Loucy (cell line): Measurements from ENCODE around the gene TLK1.
A peak's percentile ranks its signal among the peaks of the same experiment; 100 is the strongest.

Source experiments
- H2AFZ ChIP-seq: fragments of 200-600 bp; sonication (generic); 2 replicates; pipeline ENCODE4 v1.6.0; 2016; ENCODE audit warnings: antibody characterized with exemption, mild to moderate bottlenecking, low read length, moderate library complexity
- H3F3A ChIP-seq: fragments of 200-600 bp; 2 replicates; pipeline ENCODE4 v1.6.0; 2016; ENCODE audit warnings: antibody characterized with exemption, low read depth, mild to moderate bottlenecking
- H3K27me3 ChIP-seq: fragments of 200-600 bp; sonication (generic); 2 replicates; pipeline ENCODE4 v1.6.1; 2014; ENCODE audit warnings: low read length, mild to moderate bottlenecking; ENCODE audit not compliant: insufficient read depth, poor library complexity, severe bottlenecking
- H3K36me3 ChIP-seq: fragments of 200-600 bp; sonication (generic); 2 replicates; pipeline ENCODE4 v1.6.1; 2016; ENCODE audit warnings: low read length; ENCODE audit not compliant: insufficient read depth
- H3K4me1 ChIP-seq: fragments of 200-600 bp; sonication (generic); 2 replicates; pipeline ENCODE4 v1.5.1; 2014; ENCODE audit warnings: low read length, mild to moderate bottlenecking; ENCODE audit not compliant: insufficient read depth, poor library complexity, severe bottlenecking
- H3K4me2 ChIP-seq: fragments of 200-600 bp; sonication (generic); 2 replicates; pipeline ENCODE4 v1.6.0; 2014; ENCODE audit warnings: antibody characterized with exemption, low read length, low read depth, mild to moderate bottlenecking; ENCODE audit not compliant: poor library complexity, severe bottlenecking
- H3K4me3 ChIP-seq: fragments of 200-600 bp; sonication (generic); 2 replicates; pipeline ENCODE4 v1.5.1; 2014; ENCODE audit warnings: low read length, mild to moderate bottlenecking, mixed read lengths; ENCODE audit not compliant: poor library complexity, severe bottlenecking
- H3K79me2 ChIP-seq: fragments of 200-600 bp; sonication (generic); 2 replicates; pipeline ENCODE4 v1.6.1; 2014; ENCODE audit warnings: low read length; ENCODE audit not compliant: insufficient read depth
- H3K9ac ChIP-seq: fragments of 200-600 bp; sonication (generic); 2 replicates; pipeline ENCODE4 v1.6.0; 2014; ENCODE audit warnings: mild to moderate bottlenecking, low read depth, low read length, moderate library complexity; ENCODE audit not compliant: poor library complexity, severe bottlenecking
- H3K9me2 ChIP-seq: fragments of 200-600 bp; sonication (generic); replicated peaks from 2 replicates; pipeline ENCODE4 v1.6.1; 2016; ENCODE audit warnings: low read depth, low read length, mixed read lengths
- H3K9me3 ChIP-seq: fragments of 200-600 bp; sonication (generic); 2 replicates; pipeline ENCODE4 v1.6.1; 2014; ENCODE audit warnings: mild to moderate bottlenecking, antibody characterized with exemption, low read length, low read depth; ENCODE audit not compliant: insufficient read depth
- H4K20me1 ChIP-seq: fragments of 200-600 bp; sonication (generic); 2 replicates; pipeline ENCODE4 v1.6.0; 2014; ENCODE audit warnings: antibody characterized with exemption, low read length, mild to moderate bottlenecking; ENCODE audit not compliant: insufficient read depth, poor library complexity, severe bottlenecking
- EZH2phosphoT487 ChIP-seq: fragments of 200-600 bp; IDR thresholded peaks from 2 replicates; pipeline ENCODE4 v1.6.1; 2018; ENCODE audit warnings: antibody characterized with exemption, mild to moderate bottlenecking, moderate library complexity, borderline replicate concordance
- TF ChIP-seq, protein P1 (sequence below): fragments of 200-600 bp; sonication (generic); conservative IDR thresholded peaks from 2 replicates; pipeline ENCODE4 v1.5.1; 2014; ENCODE audit warnings: mild to moderate bottlenecking, antibody characterized with exemption, low read length

The TLK1 gene

DNA sequence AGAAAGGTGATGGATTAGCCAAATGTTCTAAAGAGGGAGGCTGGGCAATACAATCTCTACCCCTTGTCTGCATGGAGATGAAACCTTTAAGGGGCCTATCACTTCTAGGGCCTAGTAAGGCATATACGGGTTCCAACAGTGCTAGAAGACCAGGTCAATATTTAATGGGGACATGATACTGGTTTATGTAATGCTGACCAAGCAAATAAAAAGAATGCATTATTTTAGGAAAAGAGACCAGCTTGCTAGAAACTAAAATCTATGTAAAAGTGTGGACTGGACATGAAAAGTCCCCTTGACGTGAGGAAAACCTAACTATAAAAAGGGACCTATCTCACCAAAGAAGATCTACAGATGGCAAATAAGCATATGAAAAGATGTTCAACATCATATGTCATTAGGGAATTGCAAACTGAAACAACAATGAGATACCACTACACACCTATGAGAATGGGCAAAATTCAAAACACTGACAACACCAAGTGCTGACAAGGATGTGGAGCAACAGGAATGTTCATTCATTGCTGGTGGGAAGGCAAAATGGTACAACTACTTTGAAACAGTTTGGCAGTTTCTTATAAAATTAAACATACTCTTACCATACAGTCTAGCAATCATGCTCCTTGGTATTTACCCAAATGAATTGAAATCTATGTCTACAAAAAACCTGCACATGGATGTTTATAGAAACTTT, 45.9 kb upstream of the TLK1 start:
- Histone ChIP-seq H3K9me2 (no peaks in the 10 kb centered on the region), H4K20me1 (no peaks in the 10 kb centered on the region), H3K4me2 (no peak overlapping the region), H3K79me2 (no peaks in the 10 kb centered on the region), H3K4me1 (peaks cover 37% of the 10 kb centered on the region), H3K9me3 (no peaks in the 10 kb centered on the region), H3K36me3 (no peaks in the 10 kb centered on the region), H2AFZ (no peak overlapping the region), H3K9ac (no peak overlapping the region), H3F3A (peaks cover 11% of the 10 kb centered on the region; the same call in 1 of the 2 replicates), H3K27me3 (no peaks in the 10 kb centered on the region), H3K4me3 (no peak overlapping the region)
- TF ChIP-seq, protein P1, sequence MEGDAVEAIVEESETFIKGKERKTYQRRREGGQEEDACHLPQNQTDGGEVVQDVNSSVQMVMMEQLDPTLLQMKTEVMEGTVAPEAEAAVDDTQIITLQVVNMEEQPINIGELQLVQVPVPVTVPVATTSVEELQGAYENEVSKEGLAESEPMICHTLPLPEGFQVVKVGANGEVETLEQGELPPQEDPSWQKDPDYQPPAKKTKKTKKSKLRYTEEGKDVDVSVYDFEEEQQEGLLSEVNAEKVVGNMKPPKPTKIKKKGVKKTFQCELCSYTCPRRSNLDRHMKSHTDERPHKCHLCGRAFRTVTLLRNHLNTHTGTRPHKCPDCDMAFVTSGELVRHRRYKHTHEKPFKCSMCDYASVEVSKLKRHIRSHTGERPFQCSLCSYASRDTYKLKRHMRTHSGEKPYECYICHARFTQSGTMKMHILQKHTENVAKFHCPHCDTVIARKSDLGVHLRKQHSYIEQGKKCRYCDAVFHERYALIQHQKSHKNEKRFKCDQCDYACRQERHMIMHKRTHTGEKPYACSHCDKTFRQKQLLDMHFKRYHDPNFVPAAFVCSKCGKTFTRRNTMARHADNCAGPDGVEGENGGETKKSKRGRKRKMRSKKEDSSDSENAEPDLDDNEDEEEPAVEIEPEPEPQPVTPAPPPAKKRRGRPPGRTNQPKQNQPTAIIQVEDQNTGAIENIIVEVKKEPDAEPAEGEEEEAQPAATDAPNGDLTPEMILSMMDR: no peak
- no peak for TF ChIP-seq EZH2phosphoT487

DNA sequence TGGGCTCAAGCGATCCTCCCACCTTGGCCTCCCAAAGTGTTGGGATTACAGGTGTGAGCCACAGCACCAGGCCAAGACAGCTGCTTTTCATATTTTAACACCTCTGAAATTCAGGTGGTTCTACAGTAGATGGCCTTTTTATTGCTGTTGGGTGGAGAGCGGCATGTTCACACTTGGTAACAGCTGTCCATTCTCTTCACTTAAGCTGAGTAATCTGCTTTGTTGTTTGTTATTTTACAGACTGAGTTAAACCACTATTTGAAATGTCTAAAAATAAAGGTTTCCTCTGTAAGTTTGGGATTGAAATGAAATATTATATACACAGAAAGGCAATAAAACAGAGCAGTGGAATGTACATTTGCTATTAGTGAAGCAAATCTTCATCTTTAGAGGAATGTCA, 44.9 kb upstream of the TLK1 start:
- Histone ChIP-seq H3K9me3 (no peaks in the 10 kb centered on the region), H2AFZ (peak overlapping the region; percentile 18; the same call in 1 of the 2 replicates), H3K4me3 (no peak overlapping the region), H3K27me3 (no peaks in the 10 kb centered on the region), H3K36me3 (no peaks in the 10 kb centered on the region), H3K4me1 (peaks cover 27% of the 10 kb centered on the region), H3K79me2 (no peaks in the 10 kb centered on the region), H3K4me2 (no peak overlapping the region), H3K9me2 (no peaks in the 10 kb centered on the region), H4K20me1 (no peaks in the 10 kb centered on the region), H3F3A (peaks cover 2% of the 10 kb centered on the region; the same call in 1 of the 2 replicates), H3K9ac (no peak overlapping the region)
- no peak for TF ChIP-seq EZH2phosphoT487
- TF ChIP-seq, protein P1: no peak

DNA sequence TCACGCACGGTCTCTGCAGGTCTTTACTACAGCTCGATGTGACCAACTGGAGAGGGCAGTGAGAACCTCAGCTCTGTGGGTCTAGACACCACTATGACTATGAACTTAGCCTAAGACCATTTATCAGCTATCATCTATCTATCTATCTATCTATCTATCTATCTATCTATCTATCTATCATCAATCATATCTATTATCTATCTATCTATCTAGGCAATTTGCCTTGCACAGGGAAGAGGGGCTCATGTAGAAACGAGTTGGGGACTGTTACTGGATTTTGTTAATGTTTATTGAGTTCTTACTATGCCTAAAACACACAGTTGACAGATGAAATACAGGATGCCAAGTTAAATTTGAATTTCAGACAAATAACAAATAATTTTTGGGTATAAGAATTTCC, 41.1 kb upstream of the TLK1 start:
- TF ChIP-seq EZH2phosphoT487: no peak
- TF ChIP-seq, protein P1: no peak
- no peaks in the 10 kb centered on the region for H3K9me2 ChIP-seq
- no peaks in the 10 kb centered on the region for H3K4me1 ChIP-seq

More for the DNA sequence above, 41.1 kb upstream of the TLK1 start:
- Histone ChIP-seq H3K9ac (no peak overlapping the region), H3F3A (no peaks in the 10 kb centered on the region), H3K27me3 (no peaks in the 10 kb centered on the region), H3K4me3 (no peak overlapping the region), H2AFZ (no peak overlapping the region), H3K36me3 (no peaks in the 10 kb centered on the region), H3K4me2 (no peak overlapping the region), H3K79me2 (no peaks in the 10 kb centered on the region), H3K9me3 (no peaks in the 10 kb centered on the region), H4K20me1 (no peaks in the 10 kb centered on the region)
